Measurements from ENCODE around the gene SLA2. TPM values are rescaled to one million over a fixed set of nuclear protein-coding genes. Genes with fewer than 3 reads are reported as not detected.

SLA2 gene
- total and polyA plus RNA-seq, 2 of the 8 experiments (the other 6 are each of a cell fraction or from before 2014, with no cell fraction given), result 0.18 TPM; not detected in 1

GRCh38 chr20:36562724-36563123 is 83.3 kb downstream of the SLA2 start (continued):
- TF ChIP-seq RNF2 (IDR thresholded peaks at IDR 0.05; ENCODE audit: borderline replicate concordance, low read depth, low read length, missing control alignments, poor library complexity, severe bottlenecking) (no peak), NANOG (IDR thresholded peaks at IDR 0.05; ENCODE audit: insufficient read depth, low read depth, low read length, poor library complexity, severe bottlenecking) (peak; percentile 67), CTCF (IDR thresholded peaks at IDR 0.05; ENCODE audit: control extremely low read depth in 1 of 3, insufficient read depth in 1 of 3, low read depth in 1 of 3, low read length in 3 of 3) (no peak)

Small RNAs within 50 kb of the gene (small RNA-seq; reads per million reads assigned to genes)
- gene RF00019 (ENCODE audit: insufficient read depth), result not detected

Other genes with a start within 250 kb of the SLA2 start
- 193 TPM in 2 replicates for gene MYL9, start 104.7 kb downstream of the SLA2 start, total RNA-seq (2021; fragmentation: NEBNext Ultra II Directional; extraction: Animal tissue kit (Norgen Biotek cat#: 25700))
- 26.8 and 33.6 TPM in 2 replicates for gene MYL9, start 104.7 kb downstream of the SLA2 start, polyA plus RNA-seq (2011; rRNA removed)
- 76.7 and 77.7 TPM in 2 replicates for gene TGIF2, start 72.6 kb downstream of the SLA2 start, total RNA-seq (2021; fragmentation: NEBNext Ultra II Directional; extraction: Animal tissue kit (Norgen Biotek cat#: 25700))
- gene TGIF2, start 72.6 kb downstream of the SLA2 start, polyA plus RNA-seq (2011; rRNA removed), result 49.7 and 74.5 TPM in 2 replicates
- gene RAB5IF, start 40.4 kb downstream of the SLA2 start, total RNA-seq (2021; fragmentation: NEBNext Ultra II Directional; extraction: Animal tissue kit (Norgen Biotek cat#: 25700)), result 94.2 and 95.5 TPM in 2 replicates
- 98.4 and 148 TPM in 2 replicates for gene RAB5IF, start 40.4 kb downstream of the SLA2 start, polyA plus RNA-seq (2011; rRNA removed)
- gene NDRG3, start 99.9 kb upstream of the SLA2 start, total RNA-seq (2021; fragmentation: NEBNext Ultra II Directional; extraction: Animal tissue kit (Norgen Biotek cat#: 25700)), result 32.3 and 32.5 TPM in 2 replicates
- gene NDRG3, start 99.9 kb upstream of the SLA2 start, polyA plus RNA-seq (2011; rRNA removed), result 19.8 and 25.7 TPM in 2 replicates
- gene DSN1, start 127.6 kb upstream of the SLA2 start, total RNA-seq (2021; fragmentation: NEBNext Ultra II Directional; extraction: Animal tissue kit (Norgen Biotek cat#: 25700)), result 24.8 and 26.2 TPM in 2 replicates
- gene DSN1, start 127.6 kb upstream of the SLA2 start, polyA plus RNA-seq (2011; rRNA removed), result 8.5 and 12.0 TPM in 2 replicates
- gene TLDC2, start 229.9 kb upstream of the SLA2 start, total RNA-seq (2021; fragmentation: NEBNext Ultra II Directional; extraction: Animal tissue kit (Norgen Biotek cat#: 25700)), result 0.23 and 0.34 TPM in 2 replicates
- gene TLDC2, start 229.9 kb upstream of the SLA2 start, polyA plus RNA-seq (2011; rRNA removed), result 0.20 and 0.29 TPM in 2 replicates